ENCODE results near the gene TUBB2B. TPM values are rescaled to one million over a fixed set of nuclear protein-coding genes. Genes with fewer than 3 reads are reported as not detected.
"Not testable (repeated sequence)": the region's sequence is repeated elsewhere in the genome, so short reads cannot be mapped to it uniquely, and the experiment has no call there.

The TUBB2B gene
- total RNA-seq, 2 experiments from 2014 or later, result not detected

DNA sequence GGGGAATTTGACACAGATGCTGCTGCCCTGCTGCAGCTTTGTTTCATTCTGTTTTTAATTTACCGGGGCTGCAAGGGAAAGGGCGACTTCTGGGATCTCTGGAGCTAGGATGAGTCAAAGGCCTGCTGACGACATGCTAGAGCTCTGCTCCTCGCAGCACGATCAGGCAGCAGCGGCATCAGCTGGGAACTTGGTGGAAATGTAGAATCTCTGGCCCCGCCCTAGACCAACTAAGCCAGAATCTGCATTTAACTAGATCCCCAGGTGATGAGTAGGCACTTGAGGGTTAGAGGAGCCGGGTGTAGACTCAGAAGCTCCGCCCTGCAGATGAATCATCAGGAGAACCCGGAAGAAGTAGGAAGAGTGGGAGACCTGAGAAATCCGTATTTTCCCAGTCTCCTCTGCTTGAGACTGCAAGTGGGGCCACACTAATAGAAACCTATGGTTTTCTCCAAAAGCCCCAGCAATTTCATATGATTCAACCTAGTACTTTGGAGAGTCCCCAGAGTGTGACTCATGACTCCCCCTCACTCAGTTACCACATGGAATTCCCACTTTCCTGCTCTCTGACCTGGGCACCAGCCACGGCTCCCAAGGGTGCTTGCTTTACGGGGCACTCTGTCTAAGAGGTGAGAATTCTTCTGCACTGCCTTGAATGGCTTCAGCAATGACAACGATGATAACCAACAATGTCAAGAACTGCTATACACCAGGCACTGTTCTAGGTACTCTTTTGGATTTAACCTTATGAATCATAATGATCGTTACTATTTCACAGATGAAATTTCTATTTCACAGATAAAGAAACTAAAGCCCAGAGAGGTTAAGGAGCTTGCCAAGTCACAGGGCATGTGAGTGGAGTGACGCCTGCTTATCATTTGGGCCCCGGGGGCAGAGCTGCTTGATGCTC, 18.1 kb downstream of the TUBB2B start:
- Mint-ChIP-seq H3K9me3 (ENCODE audit: low read depth) (no peaks in the 10 kb centered on the region), H3K4me1 (peaks cover 20% of the 10 kb centered on the region), H3K27me3 (peaks cover 15% of the 10 kb centered on the region), H3K27ac (no peak overlapping the region), H3K4me3 (no peak overlapping the region), H3K36me3 (peaks cover 1% of the 10 kb centered on the region)
- ATAC-seq (peak; percentile 86), DNase-seq (peak; percentile 59)
- CTCF ChIA-PET, result interaction anchor here (0.8 to 1.4 kb wide), 4 partner anchors 42 to 51 kb away, joined by 3 read pairs; partner anchors contain the start of gene PSMG4

DNA sequence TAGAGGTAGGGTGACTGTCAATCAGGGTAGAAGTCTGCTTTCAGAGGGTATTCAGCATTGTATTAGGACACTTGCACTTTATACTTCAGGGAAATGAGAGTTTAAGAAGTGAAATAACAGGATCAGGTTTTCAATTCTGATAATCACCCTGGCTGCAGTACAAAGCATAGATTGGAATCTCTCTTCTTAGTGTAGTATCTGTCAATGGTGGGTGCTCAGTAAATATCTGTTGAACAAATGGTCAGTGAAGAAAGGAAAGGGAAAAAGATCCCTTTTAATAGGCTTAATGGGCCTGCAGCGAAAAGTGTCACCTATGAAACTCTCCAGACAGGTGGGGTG, 18.7 kb downstream of the TUBB2B start:
- Mint-ChIP-seq H3K4me3 (no peak overlapping the region), H3K36me3 (peaks cover 1% of the 10 kb centered on the region), H3K9me3 (ENCODE audit: low read depth) (no peaks in the 10 kb centered on the region), H3K27me3 (peaks cover 15% of the 10 kb centered on the region), H3K27ac (no peak overlapping the region), H3K4me1 (peaks cover 20% of the 10 kb centered on the region)
- ATAC-seq, result no peak
- CTCF ChIA-PET, result interaction anchor here (1.0 to 1.4 kb wide), 2 partner anchors 43 to 50 kb away, joined by 3 read pairs; no protein-coding TSS in a partner anchor
- no peak for DNase-seq

DNA sequence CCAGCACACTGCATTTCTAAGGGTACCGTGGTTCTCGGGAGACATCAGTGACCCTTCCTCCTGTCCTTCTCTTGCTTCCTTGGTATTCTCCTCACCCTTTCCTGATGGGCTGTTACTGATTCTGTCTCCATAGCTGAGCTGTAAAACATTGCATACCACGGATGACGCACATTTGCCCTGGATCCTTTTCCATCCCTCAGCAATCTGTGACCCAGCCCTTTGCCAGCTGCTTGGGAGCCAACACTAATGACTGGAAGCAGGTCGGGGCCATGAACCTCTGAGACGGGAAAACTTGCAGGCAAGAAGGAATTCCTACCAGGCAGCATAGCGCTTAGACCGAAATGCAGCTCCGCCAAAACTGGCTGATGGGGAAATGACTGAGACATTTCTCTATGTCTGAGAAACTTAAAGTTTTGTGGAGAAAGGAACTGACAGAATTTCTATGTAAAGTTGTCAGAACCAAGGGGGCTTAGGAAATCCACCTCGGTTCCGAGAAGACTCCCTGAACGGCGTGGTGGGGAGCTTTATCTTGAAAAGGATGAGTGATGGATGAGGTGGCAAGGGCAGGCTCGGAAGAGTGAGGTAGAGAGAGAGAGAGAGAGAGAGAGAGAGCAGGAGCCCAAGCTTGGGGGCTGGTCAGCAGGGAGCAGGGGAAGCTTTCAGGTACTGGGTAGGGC, 19.2 kb downstream of the TUBB2B start:
- Mint-ChIP-seq H3K4me3 (no peak overlapping the region), H3K27ac (no peak overlapping the region), H3K4me1 (peaks cover 20% of the 10 kb centered on the region), H3K36me3 (peaks cover 1% of the 10 kb centered on the region), H3K27me3 (peaks cover 14% of the 10 kb centered on the region), H3K9me3 (ENCODE audit: low read depth) (no peaks in the 10 kb centered on the region)
- ATAC-seq (no peak), DNase-seq (no peak)
- CTCF ChIA-PET, result no interaction called here

DNA sequence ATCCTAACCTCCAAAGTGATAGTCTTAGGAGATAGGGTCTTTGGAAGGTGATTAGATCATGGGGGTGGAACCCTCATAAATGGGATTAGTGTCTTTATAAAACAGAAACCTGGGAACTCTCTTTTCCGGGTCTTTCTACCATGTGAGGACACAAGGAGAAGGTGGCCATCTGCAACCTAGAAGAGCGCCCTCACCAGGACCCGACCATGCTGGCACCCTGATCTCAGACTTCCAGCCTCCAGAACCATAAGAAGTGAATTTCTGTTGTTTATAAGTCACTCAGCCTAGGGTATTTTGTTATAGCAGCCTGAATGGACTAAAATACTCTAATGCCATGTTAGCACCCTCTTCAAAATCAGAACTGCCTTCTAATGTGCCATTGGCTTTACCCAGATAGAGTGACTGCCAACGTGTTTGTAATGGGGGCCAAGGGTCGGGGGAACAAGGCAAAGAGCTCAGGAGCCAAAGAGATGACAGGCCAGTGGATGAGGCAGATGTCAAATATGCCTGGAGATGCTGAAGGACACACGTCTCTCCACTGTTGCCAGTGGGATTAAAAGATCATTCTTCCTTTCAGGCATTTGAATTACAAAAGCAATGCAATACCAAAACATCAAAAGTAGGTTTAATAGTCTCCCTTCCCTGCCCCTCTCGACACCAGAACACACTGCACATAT, 21.0 kb downstream of the TUBB2B start:
- DNase-seq (no peak), ATAC-seq (no peak)
- CTCF ChIA-PET, result no interaction called here
- Mint-ChIP-seq H3K4me1 (peaks cover 20% of the 10 kb centered on the region), H3K27me3 (peaks cover 12% of the 10 kb centered on the region), H3K36me3 (peaks cover 1% of the 10 kb centered on the region), H3K27ac (no peak overlapping the region), H3K4me3 (no peak overlapping the region), H3K9me3 (ENCODE audit: low read depth) (peaks cover 3% of the 10 kb centered on the region)

DNA sequence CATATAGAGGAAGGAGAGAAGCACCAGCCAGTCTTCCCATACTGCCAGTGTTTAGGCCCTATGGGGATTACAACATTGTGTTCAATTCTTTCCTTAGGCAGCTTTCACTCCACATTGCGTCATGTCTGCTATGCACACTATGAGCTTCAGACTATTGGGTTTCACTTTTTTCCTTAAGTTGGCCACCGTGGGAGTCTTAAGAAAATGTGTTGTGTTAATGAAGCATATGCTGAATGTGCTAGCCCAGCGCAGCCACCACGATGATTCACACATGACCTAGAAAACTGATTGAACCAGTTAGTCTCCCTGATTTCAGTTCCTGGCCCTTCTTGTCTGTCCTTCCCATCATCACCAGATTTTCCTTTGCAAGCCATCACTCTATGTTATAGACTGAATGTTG, 21.5 kb downstream of the TUBB2B start:
- no peak overlapping the region for H3K27ac Mint-ChIP-seq
- peaks cover 3% of the 10 kb centered on the region for H3K9me3 Mint-ChIP-seq (ENCODE audit: low read depth)
- peaks cover 20% of the 10 kb centered on the region for H3K4me1 Mint-ChIP-seq
- H3K27me3 Mint-ChIP-seq, result peaks cover 12% of the 10 kb centered on the region
- H3K36me3 Mint-ChIP-seq, result peaks cover 1% of the 10 kb centered on the region
- DNase-seq (no peak), ATAC-seq (no peak)
- no peak overlapping the region for H3K4me3 Mint-ChIP-seq
- CTCF ChIA-PET, result no interaction called here

DNA sequence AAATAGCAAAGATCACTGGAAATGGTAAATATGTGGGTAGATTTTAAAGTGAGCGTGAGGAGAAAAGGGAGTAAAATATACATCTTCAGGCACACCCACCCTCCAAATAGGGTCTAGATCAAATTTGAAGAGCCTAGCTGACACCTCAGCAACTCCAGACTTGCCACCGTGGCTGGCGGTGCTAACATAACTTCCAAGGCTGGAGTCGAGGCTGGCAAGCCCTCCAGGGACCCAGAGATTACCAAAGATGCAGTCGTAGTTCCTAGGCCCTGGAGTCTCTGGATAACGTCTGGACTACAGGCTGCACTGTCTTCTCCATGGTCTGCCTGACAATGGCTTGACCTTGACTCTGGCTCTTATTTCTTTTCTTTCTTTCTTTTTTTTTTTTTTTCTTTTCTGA, 22.5 kb downstream of the TUBB2B start:
- CTCF ChIA-PET, result no interaction called here
- peaks cover 1% of the 10 kb centered on the region for H3K36me3 Mint-ChIP-seq
- H3K4me3 Mint-ChIP-seq, result no peak overlapping the region
- H3K27ac Mint-ChIP-seq, result no peak overlapping the region
- DNase-seq (no peak), ATAC-seq (no peak)
- peaks cover 3% of the 10 kb centered on the region for H3K9me3 Mint-ChIP-seq (ENCODE audit: low read depth)
- peaks cover 20% of the 10 kb centered on the region for H3K4me1 Mint-ChIP-seq
- H3K27me3 Mint-ChIP-seq, result peaks cover 19% of the 10 kb centered on the region

DNA sequence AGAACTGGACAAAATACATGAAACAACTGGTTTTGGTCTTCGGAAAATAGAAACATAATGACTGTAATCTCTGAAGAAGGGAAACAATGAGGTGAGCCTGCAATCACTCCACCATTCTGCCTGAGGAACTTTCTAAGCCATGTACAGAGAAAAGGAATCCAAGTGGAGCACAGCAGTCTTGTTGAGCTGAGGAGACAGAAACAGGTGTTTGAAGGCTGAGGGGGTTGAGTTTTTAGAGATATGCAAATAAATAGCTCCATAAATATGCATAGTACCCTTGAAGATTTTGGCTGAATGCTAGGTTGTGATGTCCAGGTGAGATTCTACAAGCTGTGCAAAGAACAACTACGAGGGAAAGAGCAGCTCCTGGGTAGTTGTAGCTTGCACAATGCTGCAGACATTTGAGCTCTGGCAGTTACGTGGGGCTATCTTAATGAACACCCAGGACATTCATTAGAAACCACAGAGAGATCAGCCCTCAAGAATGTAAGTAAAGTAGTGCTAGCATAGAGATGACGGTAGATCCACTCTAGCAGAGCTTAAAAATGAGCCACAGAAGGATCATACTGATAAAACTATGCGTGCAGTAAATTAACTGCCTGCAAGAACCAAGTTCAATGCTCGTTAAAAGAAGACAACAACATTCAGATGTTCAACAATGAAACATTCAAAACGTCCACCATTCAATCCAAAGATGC, 24.3 kb downstream of the TUBB2B start:
- Mint-ChIP-seq H3K9me3 (ENCODE audit: low read depth) (peaks cover 3% of the 10 kb centered on the region), H3K4me3 (no peak overlapping the region), H3K36me3 (peaks cover 1% of the 10 kb centered on the region), H3K4me1 (peaks cover 3% of the 10 kb centered on the region), H3K27ac (no peak overlapping the region), H3K27me3 (peaks cover 25% of the 10 kb centered on the region)
- DNase-seq, result no peak
- ATAC-seq, result no peak
- CTCF ChIA-PET, result interaction anchor here (1.2 kb wide), 1 partner anchor 13 kb away, joined by 3 read pairs; no protein-coding TSS in a partner anchor

DNA sequence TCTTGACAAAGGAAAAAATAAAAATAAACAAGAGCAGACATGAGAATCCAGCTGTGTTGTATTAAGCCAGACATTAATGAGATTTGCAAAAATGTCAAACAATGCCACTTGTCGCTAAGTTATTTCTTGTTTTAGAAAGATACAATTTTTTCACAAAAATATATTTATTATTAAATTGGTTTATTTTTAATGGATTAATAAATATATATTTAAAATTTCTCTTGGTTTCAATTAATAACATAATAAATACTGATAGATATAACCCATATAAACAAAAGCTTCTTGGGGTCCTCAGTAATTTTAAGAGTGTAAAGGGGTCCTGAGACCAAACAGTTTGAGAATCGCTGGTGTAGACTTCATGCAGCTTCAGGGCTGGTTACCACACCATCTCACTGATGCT, 26.1 kb downstream of the TUBB2B start:
- peaks cover 3% of the 10 kb centered on the region for H3K9me3 Mint-ChIP-seq (ENCODE audit: low read depth)
- peaks cover 25% of the 10 kb centered on the region for H3K27me3 Mint-ChIP-seq
- no peaks in the 10 kb centered on the region for H3K4me1 Mint-ChIP-seq
- H3K4me3 Mint-ChIP-seq, result no peak overlapping the region
- no peak overlapping the region for H3K27ac Mint-ChIP-seq
- CTCF ChIA-PET, result no interaction called here
- DNase-seq (no peak), ATAC-seq (no peak)
- H3K36me3 Mint-ChIP-seq, result no peaks in the 10 kb centered on the region

DNA sequence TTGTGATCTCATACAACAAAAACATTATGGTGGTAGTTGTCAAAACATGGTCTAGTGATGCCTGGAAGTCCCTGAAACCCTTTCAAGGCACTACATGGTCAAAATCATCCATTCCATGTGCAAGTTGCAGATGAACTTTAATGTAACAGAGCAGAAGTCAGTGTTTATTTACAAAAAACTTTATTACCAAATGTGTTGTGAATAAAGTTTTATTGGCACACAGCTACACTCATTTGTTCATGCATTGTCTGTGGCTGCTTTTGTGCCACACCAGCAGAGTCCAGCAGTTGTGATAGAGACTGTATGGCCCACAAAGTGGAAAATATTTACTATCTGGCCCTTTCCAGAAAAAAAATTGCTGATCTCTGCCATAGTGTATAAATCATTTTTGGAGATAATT, 26.8 kb downstream of the TUBB2B start:
- DNase-seq (no peak), ATAC-seq (no peak)
- no peak overlapping the region for H3K4me3 Mint-ChIP-seq
- peaks cover 3% of the 10 kb centered on the region for H3K9me3 Mint-ChIP-seq (ENCODE audit: low read depth)
- H3K27ac Mint-ChIP-seq, result no peak overlapping the region
- no peaks in the 10 kb centered on the region for H3K36me3 Mint-ChIP-seq
- H3K4me1 Mint-ChIP-seq, result no peaks in the 10 kb centered on the region
- CTCF ChIA-PET, result no interaction called here
- peaks cover 25% of the 10 kb centered on the region for H3K27me3 Mint-ChIP-seq

DNA sequence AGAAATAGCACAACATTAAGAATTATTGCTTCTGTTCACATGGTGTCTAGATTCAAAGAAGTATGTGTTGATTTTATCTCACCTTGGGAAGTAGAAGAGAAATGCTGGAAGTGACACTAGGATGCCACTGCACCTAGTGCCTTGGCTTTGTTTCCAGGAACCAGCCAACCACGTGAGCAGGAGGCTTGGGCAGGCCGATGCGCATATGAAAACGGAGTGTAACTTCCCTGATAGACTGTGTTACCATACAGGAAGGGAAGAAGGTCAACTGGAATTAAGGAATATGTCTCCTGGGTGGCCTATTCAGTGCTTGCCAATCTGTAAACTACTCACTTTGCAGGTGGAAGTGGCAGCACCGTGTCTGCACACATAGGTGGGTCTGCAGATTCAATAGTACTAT, 28.1 kb downstream of the TUBB2B start:
- peaks cover 23% of the 10 kb centered on the region for H3K27me3 Mint-ChIP-seq
- no peaks in the 10 kb centered on the region for H3K4me1 Mint-ChIP-seq
- peaks cover 3% of the 10 kb centered on the region for H3K9me3 Mint-ChIP-seq (ENCODE audit: low read depth)
- no peak overlapping the region for H3K4me3 Mint-ChIP-seq
- no peaks in the 10 kb centered on the region for H3K36me3 Mint-ChIP-seq
- CTCF ChIA-PET, result no interaction called here
- no peak overlapping the region for H3K27ac Mint-ChIP-seq
- no peak for ATAC-seq
- no peak for DNase-seq

DNA sequence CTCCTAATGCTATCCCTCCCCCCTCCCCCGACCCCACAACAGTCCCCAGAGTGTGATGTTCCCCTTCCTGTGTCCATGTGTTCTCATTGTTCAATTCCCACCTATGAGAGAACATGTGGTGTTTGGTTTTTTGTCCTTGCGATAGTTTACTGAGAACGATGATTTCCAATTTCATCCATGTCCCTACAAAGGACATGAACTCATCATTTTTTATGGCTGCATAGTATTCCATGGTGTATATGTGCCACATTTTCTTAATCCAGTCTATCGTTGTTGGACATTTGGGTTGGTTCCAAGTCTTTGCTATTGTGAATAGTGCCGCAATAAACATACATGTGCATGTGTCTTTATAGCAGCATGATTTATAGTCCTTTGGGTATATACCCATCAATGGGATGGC, 29.7 kb downstream of the TUBB2B start:
- H3K4me3 Mint-ChIP-seq, CTCF ChIA-PET: not testable (repeated sequence)
- peaks cover 14% of the 10 kb centered on the region for H3K27me3 Mint-ChIP-seq

DNA sequence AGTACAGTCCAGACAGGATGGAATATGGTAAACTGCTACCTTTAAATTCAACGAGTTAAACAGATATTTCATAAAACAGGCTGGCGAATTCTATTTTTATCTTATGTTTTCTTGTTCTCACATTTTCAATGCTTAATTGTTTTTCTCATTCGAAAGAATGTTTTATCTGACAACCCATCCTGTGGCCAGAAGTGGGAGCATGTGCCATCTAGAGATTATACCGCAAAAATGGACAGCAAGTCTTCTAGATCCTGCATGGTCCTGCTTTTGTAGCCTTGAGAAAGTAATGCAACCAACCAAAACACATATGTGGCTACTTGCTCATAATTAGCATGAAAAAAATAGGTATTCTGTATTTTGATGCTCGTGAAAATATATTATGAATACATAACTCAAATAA, 30.7 kb downstream of the TUBB2B start:
- DNase-seq (no peak), ATAC-seq (no peak)
- CTCF ChIA-PET, result no interaction called here
- H3K9me3 Mint-ChIP-seq (ENCODE audit: low read depth), result no peaks in the 10 kb centered on the region
- no peak overlapping the region for H3K27ac Mint-ChIP-seq
- H3K27me3 Mint-ChIP-seq, result peaks cover 16% of the 10 kb centered on the region
- no peaks in the 10 kb centered on the region for H3K36me3 Mint-ChIP-seq
- H3K4me1 Mint-ChIP-seq, result no peaks in the 10 kb centered on the region
- H3K4me3 Mint-ChIP-seq, result no peak overlapping the region

More for the DNA sequence above, 29.7 kb downstream of the TUBB2B start:
- H3K36me3 Mint-ChIP-seq; ATAC-seq; DNase-seq; H3K27ac Mint-ChIP-seq; H3K4me1 Mint-ChIP-seq; H3K9me3 Mint-ChIP-seq (ENCODE audit: low read depth): not testable (repeated sequence)
